B cell (primary cell): ENCODE measurements around the gene CTNNA2. TPM values are rescaled to one million over a fixed set of nuclear protein-coding genes. Genes with fewer than 3 reads are reported as not detected.

Experiments used
- ATAC-seq: fragments of 200-7000 bp; cut with Tn5 transposase; one replicate; pipeline ENCODE4 v1.10.0; 2021; ENCODE audit warnings: low read depth, mild to moderate bottlenecking, moderate number of reproducible peaks, moderate library complexity
- CTCF ChIA-PET: fragments of 350-600 bp; sonication (Branson Sonifier 250); formaldehyde crosslinking; loops from one replicate; lab custom pipeline; 2021; ENCODE audit warnings: antibody characterized with exemption, inconsistent platforms; lab: Charles Lee
- POLR2A ChIA-PET: fragments of 350-600 bp; sonication (Branson Sonifier 250); formaldehyde crosslinking; loops from one replicate; lab custom pipeline; 2021; ENCODE audit warnings: antibody characterized with exemption; lab: Charles Lee
- DNase-seq: peaks from one replicate; pipeline ENCODE4 v3.0.0; 2013
- H2AFZ ChIP-seq: 2 replicates; pipeline ENCODE4 v1.6.1; 2012; ENCODE audit warnings: mild to moderate bottlenecking, low read depth, low read length; ENCODE audit not compliant: insufficient read depth, poor library complexity, severe bottlenecking
- H3K27ac ChIP-seq, 2 donors: 1 replicate in 1 of 2; 2 replicates in 1 of 2; pipeline ENCODE4 v1.5.1; 2012 to 2013; ENCODE audit warnings: low read length in 2 of 2, mild to moderate bottlenecking in 2 of 2, moderate library complexity in 1 of 2
- H3K27me3 ChIP-seq, 4 experiments: fragments of 200-600 bp in 1 of 4; sonication (generic) in 1 of 4; replicated peaks in 1 of 4; 1 replicate in 2 of 4; 2 replicates in 2 of 4; pipeline versions ENCODE4 v1.6.1 to v1.7.0; 2013 to 2016; ENCODE audit warnings: low read length in 3 of 4, mild to moderate bottlenecking in 2 of 4, mixed read lengths in 1 of 4, moderate library complexity in 1 of 4; ENCODE audit not compliant: insufficient read depth in 4 of 4, control insufficient read depth in 3 of 4; ENCODE audit errors: control extremely low read depth in 1 of 4
- H3K36me3 ChIP-seq, 2 experiments: replicated peaks in 1 of 2; 1 replicate in 1 of 2; 2 replicates in 1 of 2; pipeline versions ENCODE4 v1.6.1 to v1.7.1; 2013; ENCODE audit warnings: low read length in 1 of 2; ENCODE audit not compliant: insufficient read depth in 2 of 2, control insufficient read depth in 1 of 2; ENCODE audit errors: control extremely low read depth in 1 of 2, extremely low read depth in 1 of 2
- H3K4me1 ChIP-seq, 2 donors: fragments of 200-600 bp in 1 of 2; sonication (generic) in 1 of 2; 1 replicate in 1 of 2; 2 replicates in 1 of 2; pipeline versions ENCODE4 v1.5.1 to v1.6.1; 2013 to 2017; ENCODE audit warnings: low read length in 2 of 2; ENCODE audit not compliant: control insufficient read depth in 2 of 2, insufficient read depth in 2 of 2
- H3K4me2 ChIP-seq: replicated peaks from 2 replicates; pipeline ENCODE3; 2012; ENCODE audit warnings: mild to moderate bottlenecking, low read depth, low read length; ENCODE audit not compliant: poor library complexity, severe bottlenecking
- H3K4me3 ChIP-seq, 5 experiments: fragments of 200-600 bp in 1 of 5; sonication (generic) in 1 of 5; 1 replicate in 3 of 5; 2 replicates in 2 of 5; pipeline versions ENCODE4 v1.5.1 to v1.7.0; 2011 to 2016; ENCODE audit warnings: low read length in 4 of 5, mild to moderate bottlenecking in 4 of 5, low read depth in 2 of 5, control low read depth in 1 of 5, moderate library complexity in 1 of 5; ENCODE audit not compliant: insufficient read depth in 1 of 5; ENCODE audit errors: control extremely low read depth in 1 of 5, extremely low read depth in 1 of 5
- H3K79me2 ChIP-seq: fragments of 200-600 bp; sonication (generic); one replicate; pipeline ENCODE4 v1.6.0; 2016; ENCODE audit warnings: low read length; ENCODE audit not compliant: control insufficient read depth, insufficient read depth
- H3K9ac ChIP-seq: fragments of 200-600 bp; sonication (generic); 2 replicates; pipeline ENCODE4 v1.6.1; 2017; ENCODE audit warnings: mild to moderate bottlenecking, low read length, moderate library complexity
- H3K9me3 ChIP-seq, 3 donors: one replicate each; pipeline versions ENCODE4 v1.6.1 to v1.7.1; 2013; ENCODE audit warnings: low read length in 2 of 3; ENCODE audit not compliant: control insufficient read depth in 2 of 3, insufficient read depth in 1 of 3; ENCODE audit errors: control extremely low read depth in 1 of 3
- H4K20me1 ChIP-seq: 2 replicates; pipeline ENCODE4 v1.6.0; 2012; ENCODE audit warnings: mild to moderate bottlenecking, low read length; ENCODE audit not compliant: insufficient read depth, control insufficient read depth, poor library complexity, severe bottlenecking
- H3K27ac Mint-ChIP-seq: one replicate; pipeline ENCODE4 v1.8.0; 2021; ENCODE audit warnings: mixed read lengths
- H3K27me3 Mint-ChIP-seq: one replicate; pipeline ENCODE4 v1.8.0; 2021; ENCODE audit warnings: mixed read lengths
- H3K4me1 Mint-ChIP-seq: one replicate; pipeline ENCODE4 v1.8.0; 2021; ENCODE audit warnings: mixed read lengths
- H3K4me3 Mint-ChIP-seq: one replicate; pipeline ENCODE4 v1.8.0; 2021; ENCODE audit warnings: mixed read lengths
- H3K9me3 Mint-ChIP-seq: one replicate; pipeline ENCODE4 v1.8.0; 2022; ENCODE audit warnings: mixed read lengths; ENCODE audit not compliant: insufficient read depth
- EZH2 ChIP-seq: IDR thresholded peaks from 2 replicates; pipeline ENCODE4 v1.6.1; 2012; ENCODE audit warnings: borderline replicate concordance, low read depth, mild to moderate bottlenecking, moderate library complexity, low read length; ENCODE audit not compliant: insufficient read depth, poor library complexity, severe bottlenecking
- WGBS: methylation state at CpG from one replicate; pipeline ENCODE4 v1.1.5; 2013; ENCODE audit warnings: missing lambda C conversion rate; ENCODE audit not compliant: insufficient coverage; 5-methylcytosine and 5-hydroxymethylcytosine counted together
- intact Hi-C: fragments of 100-400 bp; cut with micrococcal nuclease; formaldehyde crosslinking; loops from one replicate; pipeline ENCODE4 v1.10.0; 2022
- polyA plus RNA-seq: library from polyadenylated mRNA; depleted of rRNA; stranded (reverse); fragments of >200 nt; gene quantifications from 2 replicates; pipeline ENCODE4 v1.2.3, GENCODE V29; 2012
- total RNA-seq, 2 donors: library from RNA; stranded (reverse); fragments of 120-200 nt in 1 of 2; gene quantifications; 1 replicate in 1 of 2; 2 replicates in 1 of 2; pipeline versions ENCODE4 v1.2.3 to v1.2.4, GENCODE V29; 2013 to 2022
- TF ChIP-seq, protein P1 (sequence below): fragments of 200-600 bp; IDR thresholded peaks from one replicate; pipeline ENCODE4 v1.8.0; 2022; ENCODE audit warnings: antibody characterized with exemption, mild to moderate bottlenecking

The CTNNA2 gene
- total and polyA plus RNA-seq, 2 donors (not counting 1 experiment from before 2014, with no cell fraction given), result not detected

DNA sequence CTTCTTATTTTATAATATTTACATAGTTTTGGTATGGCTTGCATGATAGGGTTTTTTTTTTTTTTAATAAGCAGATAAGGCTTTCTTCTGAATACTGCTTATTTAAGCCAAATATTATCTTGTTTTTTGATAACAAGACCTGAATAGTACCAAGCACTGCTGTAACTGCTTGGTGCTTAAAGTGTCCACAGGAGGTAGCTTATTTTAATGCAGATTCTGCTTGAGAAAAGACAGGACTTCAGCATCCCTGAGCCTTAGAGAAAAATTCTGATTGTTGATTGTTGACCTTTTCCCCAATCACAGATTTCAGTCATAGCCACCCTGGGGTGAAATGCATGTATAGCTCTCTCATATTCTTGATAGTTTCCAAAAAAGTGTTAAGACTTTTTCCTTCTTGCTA lies 336.4 kb downstream of the CTNNA2 start:
- no peak for ATAC-seq
- no peaks in the 10 kb centered on the region for H3K9me3 Mint-ChIP-seq
- CTCF ChIA-PET, result no interaction called here
- no peak overlapping the region for H3K4me3 Mint-ChIP-seq
- H3K9ac ChIP-seq, result no peak overlapping the region
- no peak overlapping the region for H2AFZ ChIP-seq
- H3K9me3 ChIP-seq, result no peaks in the 10 kb centered on the region
- no peaks in the 10 kb centered on the region for H3K36me3 ChIP-seq
- H3K27ac ChIP-seq, result no peak overlapping the region
- H4K20me1 ChIP-seq, result no peaks in the 10 kb centered on the region
- H3K4me1 Mint-ChIP-seq, result no peaks in the 10 kb centered on the region
- POLR2A ChIA-PET, result no interaction called here
- H3K27me3 Mint-ChIP-seq, result no peaks in the 10 kb centered on the region
- H3K4me3 ChIP-seq, result no peak overlapping the region
- no peaks in the 10 kb centered on the region for H3K79me2 ChIP-seq
- H3K27me3 ChIP-seq, result no peaks in the 10 kb centered on the region
- intact Hi-C loops, result no loop called here
- TF ChIP-seq, protein P1, sequence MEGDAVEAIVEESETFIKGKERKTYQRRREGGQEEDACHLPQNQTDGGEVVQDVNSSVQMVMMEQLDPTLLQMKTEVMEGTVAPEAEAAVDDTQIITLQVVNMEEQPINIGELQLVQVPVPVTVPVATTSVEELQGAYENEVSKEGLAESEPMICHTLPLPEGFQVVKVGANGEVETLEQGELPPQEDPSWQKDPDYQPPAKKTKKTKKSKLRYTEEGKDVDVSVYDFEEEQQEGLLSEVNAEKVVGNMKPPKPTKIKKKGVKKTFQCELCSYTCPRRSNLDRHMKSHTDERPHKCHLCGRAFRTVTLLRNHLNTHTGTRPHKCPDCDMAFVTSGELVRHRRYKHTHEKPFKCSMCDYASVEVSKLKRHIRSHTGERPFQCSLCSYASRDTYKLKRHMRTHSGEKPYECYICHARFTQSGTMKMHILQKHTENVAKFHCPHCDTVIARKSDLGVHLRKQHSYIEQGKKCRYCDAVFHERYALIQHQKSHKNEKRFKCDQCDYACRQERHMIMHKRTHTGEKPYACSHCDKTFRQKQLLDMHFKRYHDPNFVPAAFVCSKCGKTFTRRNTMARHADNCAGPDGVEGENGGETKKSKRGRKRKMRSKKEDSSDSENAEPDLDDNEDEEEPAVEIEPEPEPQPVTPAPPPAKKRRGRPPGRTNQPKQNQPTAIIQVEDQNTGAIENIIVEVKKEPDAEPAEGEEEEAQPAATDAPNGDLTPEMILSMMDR, result no peak
- no peak for TF ChIP-seq EZH2
- H3K4me2 ChIP-seq, result no peak overlapping the region
- H3K4me1 ChIP-seq, result no peaks in the 10 kb centered on the region
- no peak overlapping the region for H3K27ac Mint-ChIP-seq
- no peak for DNase-seq

DNA sequence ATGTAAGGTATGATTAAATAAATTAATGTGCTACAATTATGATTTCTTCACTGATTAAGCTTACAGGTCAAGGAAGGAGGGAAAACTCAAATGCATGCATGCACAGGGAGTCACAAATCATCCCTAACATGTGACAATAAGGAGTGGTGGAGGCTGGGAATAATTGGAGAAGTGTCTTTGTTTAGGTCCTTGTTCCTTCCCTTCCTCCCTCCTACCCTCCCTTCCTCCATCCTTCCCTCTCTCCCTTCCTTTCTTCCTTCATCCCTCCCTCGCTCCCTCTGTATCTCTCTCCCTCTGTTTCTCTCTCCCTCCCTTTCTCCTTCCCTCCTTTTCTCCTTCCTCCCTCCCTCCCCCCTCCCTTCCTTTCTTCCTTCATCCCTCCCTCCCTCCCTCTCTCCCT lies 337.1 kb downstream of the CTNNA2 start:
- Mint-ChIP-seq H3K4me3 (no peak overlapping the region), H3K27ac (no peak overlapping the region), H3K9me3 (no peaks in the 10 kb centered on the region), H3K27me3 (no peaks in the 10 kb centered on the region), H3K4me1 (no peaks in the 10 kb centered on the region)
- Histone ChIP-seq H3K79me2 (no peaks in the 10 kb centered on the region), H3K4me3 (no peak overlapping the region), H3K4me1 (no peaks in the 10 kb centered on the region), H3K27me3 (no peaks in the 10 kb centered on the region), H3K36me3 (no peaks in the 10 kb centered on the region), H3K9me3 (no peaks in the 10 kb centered on the region), H3K27ac (no peak overlapping the region), H3K4me2 (no peak overlapping the region), H2AFZ (no peak overlapping the region), H3K9ac (no peak overlapping the region), H4K20me1 (no peaks in the 10 kb centered on the region)
- TF ChIP-seq, protein P1, result no peak
- TF ChIP-seq EZH2, result no peak
- intact Hi-C loops, result no loop called here
- POLR2A ChIA-PET, result no interaction called here
- ATAC-seq (no peak), DNase-seq (no peak)
- WGBS, result 62% methylated on average over 1 of the region's 1 CpG
- CTCF ChIA-PET, result no interaction called here
